ENCODE results near the gene N4BP2L2.

DNA sequence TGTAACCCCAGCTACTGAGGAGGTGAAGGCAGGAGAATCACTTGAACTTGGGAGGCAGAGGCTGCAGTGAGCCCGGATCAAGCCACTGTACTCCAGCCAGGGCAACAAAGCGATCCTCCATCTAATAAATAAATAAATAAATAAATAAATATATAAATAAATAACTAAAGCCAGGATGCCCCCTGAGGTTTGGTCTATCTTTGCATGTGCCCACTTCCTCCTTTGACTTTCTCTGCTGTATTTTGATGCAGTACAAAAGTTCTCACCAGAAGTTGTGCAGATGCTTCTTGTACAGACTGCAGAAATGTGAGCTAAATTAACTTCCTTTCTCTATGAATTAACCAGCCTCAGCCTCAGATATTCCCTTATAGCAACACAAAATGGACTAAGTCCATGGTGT, 6.5 kb upstream of the N4BP2L2 start:
- TF ChIP-seq, protein P1, sequence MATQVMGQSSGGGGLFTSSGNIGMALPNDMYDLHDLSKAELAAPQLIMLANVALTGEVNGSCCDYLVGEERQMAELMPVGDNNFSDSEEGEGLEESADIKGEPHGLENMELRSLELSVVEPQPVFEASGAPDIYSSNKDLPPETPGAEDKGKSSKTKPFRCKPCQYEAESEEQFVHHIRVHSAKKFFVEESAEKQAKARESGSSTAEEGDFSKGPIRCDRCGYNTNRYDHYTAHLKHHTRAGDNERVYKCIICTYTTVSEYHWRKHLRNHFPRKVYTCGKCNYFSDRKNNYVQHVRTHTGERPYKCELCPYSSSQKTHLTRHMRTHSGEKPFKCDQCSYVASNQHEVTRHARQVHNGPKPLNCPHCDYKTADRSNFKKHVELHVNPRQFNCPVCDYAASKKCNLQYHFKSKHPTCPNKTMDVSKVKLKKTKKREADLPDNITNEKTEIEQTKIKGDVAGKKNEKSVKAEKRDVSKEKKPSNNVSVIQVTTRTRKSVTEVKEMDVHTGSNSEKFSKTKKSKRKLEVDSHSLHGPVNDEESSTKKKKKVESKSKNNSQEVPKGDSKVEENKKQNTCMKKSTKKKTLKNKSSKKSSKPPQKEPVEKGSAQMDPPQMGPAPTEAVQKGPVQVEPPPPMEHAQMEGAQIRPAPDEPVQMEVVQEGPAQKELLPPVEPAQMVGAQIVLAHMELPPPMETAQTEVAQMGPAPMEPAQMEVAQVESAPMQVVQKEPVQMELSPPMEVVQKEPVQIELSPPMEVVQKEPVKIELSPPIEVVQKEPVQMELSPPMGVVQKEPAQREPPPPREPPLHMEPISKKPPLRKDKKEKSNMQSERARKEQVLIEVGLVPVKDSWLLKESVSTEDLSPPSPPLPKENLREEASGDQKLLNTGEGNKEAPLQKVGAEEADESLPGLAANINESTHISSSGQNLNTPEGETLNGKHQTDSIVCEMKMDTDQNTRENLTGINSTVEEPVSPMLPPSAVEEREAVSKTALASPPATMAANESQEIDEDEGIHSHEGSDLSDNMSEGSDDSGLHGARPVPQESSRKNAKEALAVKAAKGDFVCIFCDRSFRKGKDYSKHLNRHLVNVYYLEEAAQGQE (IDR thresholded peaks at IDR 0.05), result no peak
- TF ChIP-seq YY1 (IDR thresholded peaks at IDR 0.05), result no peak
- TF ChIP-seq, protein P2, sequence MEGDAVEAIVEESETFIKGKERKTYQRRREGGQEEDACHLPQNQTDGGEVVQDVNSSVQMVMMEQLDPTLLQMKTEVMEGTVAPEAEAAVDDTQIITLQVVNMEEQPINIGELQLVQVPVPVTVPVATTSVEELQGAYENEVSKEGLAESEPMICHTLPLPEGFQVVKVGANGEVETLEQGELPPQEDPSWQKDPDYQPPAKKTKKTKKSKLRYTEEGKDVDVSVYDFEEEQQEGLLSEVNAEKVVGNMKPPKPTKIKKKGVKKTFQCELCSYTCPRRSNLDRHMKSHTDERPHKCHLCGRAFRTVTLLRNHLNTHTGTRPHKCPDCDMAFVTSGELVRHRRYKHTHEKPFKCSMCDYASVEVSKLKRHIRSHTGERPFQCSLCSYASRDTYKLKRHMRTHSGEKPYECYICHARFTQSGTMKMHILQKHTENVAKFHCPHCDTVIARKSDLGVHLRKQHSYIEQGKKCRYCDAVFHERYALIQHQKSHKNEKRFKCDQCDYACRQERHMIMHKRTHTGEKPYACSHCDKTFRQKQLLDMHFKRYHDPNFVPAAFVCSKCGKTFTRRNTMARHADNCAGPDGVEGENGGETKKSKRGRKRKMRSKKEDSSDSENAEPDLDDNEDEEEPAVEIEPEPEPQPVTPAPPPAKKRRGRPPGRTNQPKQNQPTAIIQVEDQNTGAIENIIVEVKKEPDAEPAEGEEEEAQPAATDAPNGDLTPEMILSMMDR (IDR thresholded peaks at IDR 0.05; ENCODE audit: low read depth, low read length, missing input control), result no peak
- no peak for TF ChIP-seq TAF1 (conservative IDR thresholded peaks at IDR 0.05)
- TF ChIP-seq GABPA (IDR thresholded peaks at IDR 0.05 in 1 of 2, conservative IDR thresholded peaks at IDR 0.05 in 1 of 2), result no peak
- no peak for TF ChIP-seq EGR1 (IDR thresholded peaks at IDR 0.05; ENCODE audit: low read depth in 2 of 2)
- TF ChIP-seq HNF4A (conservative IDR thresholded peaks at IDR 0.05), result no peak
- no peak for TF ChIP-seq SP1 (IDR thresholded peaks at IDR 0.05)
- TF ChIP-seq RAD21 (IDR thresholded peaks at IDR 0.05), result no peak
- no peak for TF ChIP-seq JUND (IDR thresholded peaks at IDR 0.05)
- TF ChIP-seq, protein P3, sequence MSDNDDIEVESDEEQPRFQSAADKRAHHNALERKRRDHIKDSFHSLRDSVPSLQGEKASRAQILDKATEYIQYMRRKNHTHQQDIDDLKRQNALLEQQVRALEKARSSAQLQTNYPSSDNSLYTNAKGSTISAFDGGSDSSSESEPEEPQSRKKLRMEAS (IDR thresholded peaks at IDR 0.05), result no peak
- TF ChIP-seq HNF4G (IDR thresholded peaks at IDR 0.05), result no peak
- no peak for TF ChIP-seq RXRA (IDR thresholded peaks at IDR 0.05)
- TF ChIP-seq, protein P4, sequence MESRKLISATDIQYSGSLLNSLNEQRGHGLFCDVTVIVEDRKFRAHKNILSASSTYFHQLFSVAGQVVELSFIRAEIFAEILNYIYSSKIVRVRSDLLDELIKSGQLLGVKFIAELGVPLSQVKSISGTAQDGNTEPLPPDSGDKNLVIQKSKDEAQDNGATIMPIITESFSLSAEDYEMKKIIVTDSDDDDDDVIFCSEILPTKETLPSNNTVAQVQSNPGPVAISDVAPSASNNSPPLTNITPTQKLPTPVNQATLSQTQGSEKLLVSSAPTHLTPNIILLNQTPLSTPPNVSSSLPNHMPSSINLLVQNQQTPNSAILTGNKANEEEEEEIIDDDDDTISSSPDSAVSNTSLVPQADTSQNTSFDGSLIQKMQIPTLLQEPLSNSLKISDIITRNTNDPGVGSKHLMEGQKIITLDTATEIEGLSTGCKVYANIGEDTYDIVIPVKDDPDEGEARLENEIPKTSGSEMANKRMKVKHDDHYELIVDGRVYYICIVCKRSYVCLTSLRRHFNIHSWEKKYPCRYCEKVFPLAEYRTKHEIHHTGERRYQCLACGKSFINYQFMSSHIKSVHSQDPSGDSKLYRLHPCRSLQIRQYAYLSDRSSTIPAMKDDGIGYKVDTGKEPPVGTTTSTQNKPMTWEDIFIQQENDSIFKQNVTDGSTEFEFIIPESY (IDR thresholded peaks at IDR 0.05), result no peak

All from liver (tissue), 3 donors.